CD8-positive, alpha-beta memory T cell (primary cell): ENCODE results near the gene OR5H15. TPM values are rescaled to one million over a fixed set of nuclear protein-coding genes. Genes with fewer than 3 reads are reported as not detected.
"Not testable (repeated sequence)": the region's sequence is repeated elsewhere in the genome, so short reads cannot be mapped to it uniquely, and the experiment has no call there.

Experiments used
- CTCF ChIA-PET: fragments of 350-600 bp; sonication (Branson Sonifier 250); formaldehyde crosslinking; loops from one replicate; lab custom pipeline; 2021; ENCODE audit warnings: antibody characterized with exemption; lab: Charles Lee
- POLR2A ChIA-PET: fragments of 350-600 bp; sonication (Branson Sonifier 250); formaldehyde crosslinking; loops from one replicate; lab custom pipeline; 2021; ENCODE audit warnings: antibody characterized with exemption; lab: Charles Lee
- DNase-seq, 5 donors: peaks; one replicate each; pipeline versions ENCODE4 v3.0.0 to v3.0.0-alpha.2; 2020 to 2022; ENCODE audit warnings: mixed read lengths in 1 of 5
- H3K27ac ChIP-seq: one replicate; pipeline ENCODE4 v1.7.0; 2013; ENCODE audit warnings: low read depth, mild to moderate bottlenecking, low read length, moderate library complexity
- H3K27me3 ChIP-seq: 2 replicates; pipeline ENCODE4 v1.7.0; 2013; ENCODE audit warnings: low read length, mild to moderate bottlenecking; ENCODE audit not compliant: insufficient read depth, poor library complexity, severe bottlenecking
- H3K36me3 ChIP-seq: 2 replicates; pipeline ENCODE4 v1.7.0; 2013; ENCODE audit warnings: mild to moderate bottlenecking, low read length, moderate library complexity; ENCODE audit not compliant: insufficient read depth
- H3K4me1 ChIP-seq: 2 replicates; pipeline ENCODE4 v1.7.0; 2013; ENCODE audit warnings: mild to moderate bottlenecking, low read length, moderate library complexity; ENCODE audit not compliant: insufficient read depth
- H3K4me3 ChIP-seq: 2 replicates; pipeline ENCODE4 v1.7.0; 2013; ENCODE audit warnings: mild to moderate bottlenecking, low read length
- H3K9me3 ChIP-seq: 2 replicates; pipeline ENCODE4 v1.7.0; 2013; ENCODE audit warnings: mild to moderate bottlenecking, low read length
- H3K27ac Mint-ChIP-seq, 8 donors: one replicate each; pipeline ENCODE4 v1.8.0; 2020 to 2021; ENCODE audit warnings: mixed read lengths in 8 of 8, mild to moderate bottlenecking in 6 of 8, inconsistent platforms in 3 of 8, moderate library complexity in 3 of 8
- H3K27me3 Mint-ChIP-seq, 2 donors: one replicate each; pipeline ENCODE4 v1.8.0; 2020 to 2021; ENCODE audit warnings: mixed read lengths in 2 of 2, mild to moderate bottlenecking in 1 of 2, moderate library complexity in 1 of 2
- H3K36me3 Mint-ChIP-seq, 3 donors: one replicate each; pipeline ENCODE4 v1.8.0; 2020 to 2021; ENCODE audit warnings: mixed read lengths in 3 of 3, inconsistent platforms in 1 of 3, mild to moderate bottlenecking in 1 of 3
- H3K4me1 Mint-ChIP-seq, 3 donors: one replicate each; pipeline ENCODE4 v1.8.0; 2020 to 2021; ENCODE audit warnings: mixed read lengths in 3 of 3, inconsistent platforms in 1 of 3, mild to moderate bottlenecking in 1 of 3
- H3K4me3 Mint-ChIP-seq, 7 donors: one replicate each; pipeline ENCODE4 v1.8.0; 2020 to 2021; ENCODE audit warnings: mixed read lengths in 7 of 7, mild to moderate bottlenecking in 6 of 7, moderate library complexity in 4 of 7, inconsistent platforms in 2 of 7
- H3K9me3 Mint-ChIP-seq, 5 donors: one replicate each; pipeline ENCODE4 v1.8.0; 2020 to 2022; ENCODE audit warnings: mixed read lengths in 5 of 5, mild to moderate bottlenecking in 3 of 5, moderate library complexity in 2 of 5, inconsistent platforms in 1 of 5
- polyA plus RNA-seq: library from polyadenylated mRNA; unstranded; fragments of 300-500 nt; fragmentation: Illumina TruSeq; gene quantifications from one replicate; pipeline ENCODE4 v1.2.3, GENCODE V29; 2021
- total RNA-seq, 2 experiments: library from RNA; stranded (reverse); gene quantifications; one replicate each; pipeline ENCODE4 v1.2.3, GENCODE V29; 2021

OR5H15 gene
- total and polyA plus RNA-seq, 3 experiments from 2014 or later: not detected

DNA sequence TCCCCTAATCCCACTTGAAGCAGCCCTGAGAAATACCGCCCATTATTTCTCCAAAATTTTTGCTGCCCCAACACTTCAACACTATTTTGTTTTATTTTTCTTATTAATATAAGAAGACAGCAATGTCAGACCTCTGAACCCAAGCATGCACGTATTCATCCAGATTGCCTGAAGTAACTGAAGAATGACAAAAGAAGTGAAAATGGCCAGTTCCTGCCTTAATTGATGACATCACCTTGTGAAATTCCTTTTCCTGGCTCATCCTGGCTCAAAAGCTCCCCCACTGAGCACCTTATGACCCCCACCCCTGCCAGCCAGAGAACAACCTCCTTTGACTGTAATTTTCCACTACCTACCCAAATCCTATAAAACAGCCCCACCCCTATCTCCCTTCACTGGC, 29.8 kb downstream of the OR5H15 start:
- POLR2A ChIA-PET, H3K4me3 Mint-ChIP-seq, H3K27ac ChIP-seq, CTCF ChIA-PET, H3K36me3 Mint-ChIP-seq, H3K4me3 ChIP-seq, DNase-seq, H3K9me3 Mint-ChIP-seq, H3K9me3 ChIP-seq, H3K27ac Mint-ChIP-seq, H3K4me1 ChIP-seq, H3K36me3 ChIP-seq, H3K4me1 Mint-ChIP-seq, H3K27me3 ChIP-seq: not testable (repeated sequence)
- peaks cover 9 to 18% of the 10 kb centered on the region in 2 donors for H3K27me3 Mint-ChIP-seq

DNA sequence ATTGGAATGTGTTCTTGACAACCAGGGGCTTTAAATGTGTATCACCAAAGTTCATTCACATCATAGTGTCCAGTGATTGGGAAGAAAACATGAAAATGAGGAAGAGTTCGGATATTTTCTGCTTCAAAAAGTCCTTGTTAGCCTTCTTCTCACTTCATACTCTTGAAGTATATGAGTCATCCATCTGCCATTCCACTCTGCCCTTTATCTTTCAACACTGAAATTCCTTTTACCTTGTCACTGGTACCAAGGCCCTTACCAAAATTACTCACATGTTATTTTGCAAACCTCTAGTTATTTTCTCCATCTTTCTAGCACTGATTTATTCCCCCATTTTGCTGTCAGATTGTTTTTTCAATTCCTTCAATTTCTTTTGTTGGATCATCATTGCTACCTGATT, 32.5 kb downstream of the OR5H15 start:
- H3K36me3 ChIP-seq: no peaks in the 10 kb centered on the region
- no peak overlapping the region for H3K4me3 ChIP-seq
- H3K4me3 Mint-ChIP-seq: no peak overlapping the region
- no peaks in the 10 kb centered on the region for H3K36me3 Mint-ChIP-seq
- no peaks in the 10 kb centered on the region for H3K27me3 ChIP-seq
- H3K27ac Mint-ChIP-seq: no peak overlapping the region
- ChIA-PET POLR2A (no interaction called here), CTCF (no interaction called here)
- DNase-seq: no peak
- no peaks in the 10 kb centered on the region for H3K4me1 Mint-ChIP-seq
- H3K9me3 ChIP-seq: no peaks in the 10 kb centered on the region
- H3K4me1 ChIP-seq: no peaks in the 10 kb centered on the region
- H3K27ac ChIP-seq: no peak overlapping the region
- no peaks in the 10 kb centered on the region for H3K9me3 Mint-ChIP-seq
- peaks cover 0 to 27% of the 10 kb centered on the region in 2 donors for H3K27me3 Mint-ChIP-seq

- no peaks in the 10 kb centered on the region for H3K36me3 Mint-ChIP-seq
- peaks cover 0 to 2% (median 0%) of the 10 kb centered on the region in 5 donors for H3K9me3 Mint-ChIP-seq
- DNase-seq: no peak
- no peak overlapping the region for H3K4me3 Mint-ChIP-seq
- ChIA-PET POLR2A (no interaction called here), CTCF (no interaction called here)
- H3K27me3 ChIP-seq: no peaks in the 10 kb centered on the region
- H3K4me1 Mint-ChIP-seq: no peaks in the 10 kb centered on the region
- H3K4me3 ChIP-seq: no peak overlapping the region
- no peaks in the 10 kb centered on the region for H3K4me1 ChIP-seq
- H3K27ac Mint-ChIP-seq: no peak overlapping the region
- no peaks in the 10 kb centered on the region for H3K36me3 ChIP-seq
- H3K9me3 ChIP-seq: no peaks in the 10 kb centered on the region
- peaks cover 0 to 5% of the 10 kb centered on the region in 2 donors for H3K27me3 Mint-ChIP-seq
- no peak overlapping the region for H3K27ac ChIP-seq
Observed at GRCh38 chr3:98209244-98209643, 42.7 kb downstream of the OR5H15 start.

DNA sequence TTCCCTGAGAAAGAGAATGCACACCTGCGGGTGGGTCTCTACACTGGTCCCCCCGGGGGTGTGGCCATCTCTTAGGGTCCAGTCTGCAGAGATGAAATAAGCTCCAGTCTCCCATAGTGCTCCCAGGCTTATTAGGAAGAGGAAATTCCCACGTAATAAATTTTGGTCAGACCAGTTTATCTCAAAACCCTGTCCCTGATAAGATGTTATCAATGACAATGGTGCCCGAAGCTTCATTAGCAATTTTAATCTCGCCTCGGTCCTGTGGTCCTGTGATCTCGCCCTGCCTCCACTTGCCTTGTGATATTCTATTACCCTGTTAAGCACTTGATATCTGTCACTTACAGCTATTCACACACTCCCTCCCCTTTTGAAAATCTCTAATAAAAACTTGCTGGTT, 46.8 kb downstream of the OR5H15 start:
- Histone ChIP-seq H3K4me3 (no peak overlapping the region), H3K9me3 (no peaks in the 10 kb centered on the region), H3K27me3 (no peaks in the 10 kb centered on the region), H3K27ac (no peak overlapping the region), H3K4me1 (no peaks in the 10 kb centered on the region), H3K36me3 (no peaks in the 10 kb centered on the region)
- no peaks in the 10 kb centered on the region for H3K4me1 Mint-ChIP-seq
- no peak overlapping the region for H3K27ac Mint-ChIP-seq
- H3K27me3 Mint-ChIP-seq: peaks cover 7 to 9% of the 10 kb centered on the region in 2 donors
- peaks cover 0 to 2% (median 0%) of the 10 kb centered on the region in 5 donors for H3K9me3 Mint-ChIP-seq
- POLR2A ChIA-PET: no interaction called here
- H3K36me3 Mint-ChIP-seq: no peaks in the 10 kb centered on the region
- H3K4me3 Mint-ChIP-seq: no peak overlapping the region
- no peak for DNase-seq
- CTCF ChIA-PET: no interaction called here

GRCh38 chr3:98215051-98215450, 48.6 kb downstream of the OR5H15 start:
- ChIA-PET CTCF (no interaction called here), POLR2A (no interaction called here)
- H3K27ac ChIP-seq: no peak overlapping the region
- H3K4me3 ChIP-seq: no peak overlapping the region
- no peaks in the 10 kb centered on the region for H3K4me1 ChIP-seq
- peaks cover 6 to 7% of the 10 kb centered on the region in 2 donors for H3K27me3 Mint-ChIP-seq
- DNase-seq: no peak
- no peaks in the 10 kb centered on the region for H3K36me3 ChIP-seq
- H3K9me3 Mint-ChIP-seq: no peaks in the 10 kb centered on the region
- no peaks in the 10 kb centered on the region for H3K36me3 Mint-ChIP-seq
- no peak overlapping the region for H3K4me3 Mint-ChIP-seq
- H3K9me3 ChIP-seq: no peaks in the 10 kb centered on the region
- no peaks in the 10 kb centered on the region for H3K27me3 ChIP-seq
- no peaks in the 10 kb centered on the region for H3K4me1 Mint-ChIP-seq
- no peak overlapping the region for H3K27ac Mint-ChIP-seq

Other genes starting within 250 kb of the OR5H15 start
- 10 to 100 TPM; 57.6 to 58.3 TPM for gene RIOX2, start 194.3 kb upstream of the OR5H15 start, total RNA-seq
- 28.8 TPM for gene RIOX2, start 194.3 kb upstream of the OR5H15 start, polyA plus RNA-seq
- not detected for gene GABRR3, start 131.4 kb upstream of the OR5H15 start, total RNA-seq
- gene GABRR3, start 131.4 kb upstream of the OR5H15 start, polyA plus RNA-seq: not detected
- not detected for gene OR5AC2, start 79.5 kb upstream of the OR5H15 start, total RNA-seq
- not detected for gene OR5AC2, start 79.5 kb upstream of the OR5H15 start, polyA plus RNA-seq
- gene OR5H1, start 36.0 kb upstream of the OR5H15 start, total RNA-seq: not detected
- gene OR5H1, start 36.0 kb upstream of the OR5H15 start, polyA plus RNA-seq: not detected
- gene OR5H14, start 19.2 kb upstream of the OR5H15 start, total RNA-seq: not detected
- not detected for gene OR5H14, start 19.2 kb upstream of the OR5H15 start, polyA plus RNA-seq
- not detected for gene OR5H6, start 97.5 kb downstream of the OR5H15 start, total RNA-seq
- gene OR5H6, start 97.5 kb downstream of the OR5H15 start, polyA plus RNA-seq: not detected
- gene OR5H2, start 115.8 kb downstream of the OR5H15 start, total RNA-seq: not detected
- not detected for gene OR5H2, start 115.8 kb downstream of the OR5H15 start, polyA plus RNA-seq
- gene OR5K4, start 187.2 kb downstream of the OR5H15 start, total RNA-seq: not detected
- gene OR5K4, start 187.2 kb downstream of the OR5H15 start, polyA plus RNA-seq: not detected
- gene OR5K3, start 224.0 kb downstream of the OR5H15 start, total RNA-seq: not detected
- gene OR5K3, start 224.0 kb downstream of the OR5H15 start, polyA plus RNA-seq: not detected